Vagina (tissue), 2 donors: ENCODE data around the gene POU3F3. TPM values are rescaled to one million over a fixed set of nuclear protein-coding genes. Genes with fewer than 3 reads are reported as not detected.

Experiments used
- DNase-seq, 2 donors: peaks; one replicate each; pipeline ENCODE4 v3.0.0-alpha.2; 2017; ENCODE audit errors: extremely low spot score in 2 of 2
- H3K27ac ChIP-seq: fragments of 200-600 bp; sonication (generic); one replicate; pipeline ENCODE4 v1.5.1; 2019
- H3K27me3 ChIP-seq: fragments of 200-600 bp; sonication (generic); one replicate; pipeline ENCODE4 v1.5.1; 2019
- H3K36me3 ChIP-seq, 2 donors: fragments of 200-600 bp; sonication (generic); one replicate each; pipeline ENCODE4 v1.5.1; 2017 to 2019
- H3K4me1 ChIP-seq: fragments of 200-600 bp; sonication (generic); one replicate; pipeline ENCODE4 v1.5.1; 2019
- H3K4me3 ChIP-seq, 2 donors: fragments of 200-600 bp; sonication (generic); 1 replicate in 1 of 2; 2 replicates in 1 of 2; pipeline ENCODE4 v1.5.1; 2016 to 2019
- H3K9me3 ChIP-seq: fragments of 200-600 bp; sonication (generic); one replicate; pipeline ENCODE4 v1.5.1; 2019
- POLR2A ChIP-seq, 2 donors: fragments of 450-650 bp; IDR thresholded peaks; one replicate each; pipeline ENCODE4 v1.6.1; 2017; ENCODE audit warnings: antibody characterized with exemption in 2 of 2, mild to moderate bottlenecking in 2 of 2, moderate library complexity in 2 of 2
- POLR2AphosphoS5 ChIP-seq, 2 donors: sonication (generic); formaldehyde crosslinking; IDR thresholded peaks; one replicate each; pipeline ENCODE4 v1.9.0; 2017; ENCODE audit warnings: antibody characterized with exemption in 2 of 2, mild to moderate bottlenecking in 2 of 2, low read depth in 1 of 2; ENCODE audit not compliant: insufficient read depth in 1 of 2
- intact Hi-C: fragments of 100-400 bp; cut with DNase I; formaldehyde crosslinking; loops from one replicate; pipeline ENCODE4 v1.15.1; 2023
- total RNA-seq: library from RNA; depleted of rRNA; stranded (reverse); fragments of >200 nt; gene quantifications from one replicate; pipeline ENCODE4 v1.2.3, GENCODE V29; 2016
- TF ChIP-seq, protein P1 (sequence below), 3 experiments: fragments of 450-650 bp in 2 of 3; fragments of 200-600 bp in 1 of 3; sonication (generic) in 1 of 3; IDR thresholded peaks; one replicate each; pipeline ENCODE4 v1.5.1; 2017 to 2019; ENCODE audit warnings: antibody characterized with exemption in 3 of 3, mild to moderate bottlenecking in 2 of 3, moderate library complexity in 2 of 3

Gene POU3F3
- total RNA-seq, 1 donor from 2014 or later: not detected

DNA sequence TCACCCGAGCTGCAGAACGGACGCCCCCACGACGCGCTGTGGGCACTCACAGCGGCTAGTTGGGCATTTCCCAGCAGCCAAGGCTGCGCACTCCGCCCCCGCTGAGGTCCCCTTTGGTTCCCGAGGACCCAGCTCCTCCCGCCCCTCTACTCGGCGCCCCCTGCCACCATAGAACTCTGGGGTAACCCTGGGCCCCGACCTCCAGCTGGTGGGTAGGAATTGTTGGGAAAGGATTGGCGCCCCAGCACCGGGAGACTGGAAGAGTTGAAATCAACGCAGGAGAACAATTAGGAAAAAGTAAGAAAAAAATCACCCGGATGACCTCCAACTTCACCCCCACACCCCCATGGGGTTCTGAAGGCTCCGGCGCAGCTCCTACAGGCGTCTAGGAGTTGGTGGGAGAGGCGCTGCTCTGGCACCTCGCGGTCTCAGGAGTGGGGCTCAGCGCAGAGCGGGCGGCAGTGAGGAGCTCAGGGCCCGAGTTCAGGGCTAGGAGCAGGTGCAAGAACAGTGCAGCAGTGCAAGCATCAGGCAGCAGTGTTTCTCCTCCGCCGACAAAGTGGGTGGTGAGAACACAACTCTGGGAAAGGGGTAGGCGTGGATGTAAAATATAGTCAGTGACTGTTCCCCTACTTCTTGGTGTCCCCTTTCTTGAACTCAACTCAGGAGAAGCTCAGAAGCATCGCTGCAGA lies 14.0 kb downstream of the POU3F3 start:
- Histone ChIP-seq H3K4me3 (no peak overlapping the region), H3K36me3 (no peaks in the 10 kb centered on the region), H3K9me3 (no peaks in the 10 kb centered on the region), H3K4me1 (peaks cover 11% of the 10 kb centered on the region), H3K27me3 (peaks cover 20% of the 10 kb centered on the region), H3K27ac (no peak overlapping the region)
- TF ChIP-seq POLR2AphosphoS5 (IDR thresholded peaks at IDR 0.05; ENCODE audit: insufficient read depth in 1 of 2, low read depth in 1 of 2): no peak
- TF ChIP-seq POLR2A (IDR thresholded peaks at IDR 0.05): no peak
- intact Hi-C loops: no loop called here
- DNase-seq: no peak

DNA sequence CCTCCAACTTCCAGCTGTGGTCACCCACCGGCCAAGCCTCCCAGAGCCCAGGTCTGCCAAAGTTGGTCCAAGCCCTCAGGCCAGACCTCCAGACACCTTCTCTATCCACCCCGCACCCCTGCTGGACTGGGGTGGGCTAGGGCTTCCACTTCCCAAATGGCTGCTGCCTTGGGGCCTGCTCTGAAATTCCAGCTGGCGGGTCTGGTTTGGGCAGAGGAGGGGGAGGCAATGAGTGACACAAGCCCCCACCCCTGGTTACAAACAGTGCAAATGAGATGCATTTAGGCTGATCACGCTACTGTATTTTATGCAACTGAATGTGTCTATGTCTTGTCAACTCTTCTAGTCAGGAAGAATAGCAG lies 14.6 kb downstream of the POU3F3 start:
- intact Hi-C loops: no loop called here
- TF ChIP-seq POLR2AphosphoS5 (IDR thresholded peaks at IDR 0.05; ENCODE audit: insufficient read depth in 1 of 2, low read depth in 1 of 2): no peak
- TF ChIP-seq POLR2A (IDR thresholded peaks at IDR 0.05): no peak
- TF ChIP-seq, protein P1, sequence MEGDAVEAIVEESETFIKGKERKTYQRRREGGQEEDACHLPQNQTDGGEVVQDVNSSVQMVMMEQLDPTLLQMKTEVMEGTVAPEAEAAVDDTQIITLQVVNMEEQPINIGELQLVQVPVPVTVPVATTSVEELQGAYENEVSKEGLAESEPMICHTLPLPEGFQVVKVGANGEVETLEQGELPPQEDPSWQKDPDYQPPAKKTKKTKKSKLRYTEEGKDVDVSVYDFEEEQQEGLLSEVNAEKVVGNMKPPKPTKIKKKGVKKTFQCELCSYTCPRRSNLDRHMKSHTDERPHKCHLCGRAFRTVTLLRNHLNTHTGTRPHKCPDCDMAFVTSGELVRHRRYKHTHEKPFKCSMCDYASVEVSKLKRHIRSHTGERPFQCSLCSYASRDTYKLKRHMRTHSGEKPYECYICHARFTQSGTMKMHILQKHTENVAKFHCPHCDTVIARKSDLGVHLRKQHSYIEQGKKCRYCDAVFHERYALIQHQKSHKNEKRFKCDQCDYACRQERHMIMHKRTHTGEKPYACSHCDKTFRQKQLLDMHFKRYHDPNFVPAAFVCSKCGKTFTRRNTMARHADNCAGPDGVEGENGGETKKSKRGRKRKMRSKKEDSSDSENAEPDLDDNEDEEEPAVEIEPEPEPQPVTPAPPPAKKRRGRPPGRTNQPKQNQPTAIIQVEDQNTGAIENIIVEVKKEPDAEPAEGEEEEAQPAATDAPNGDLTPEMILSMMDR (IDR thresholded peaks at IDR 0.05): no peak
- Histone ChIP-seq H3K27ac (no peak overlapping the region), H3K9me3 (no peaks in the 10 kb centered on the region), H3K27me3 (peaks cover 20% of the 10 kb centered on the region), H3K4me1 (peaks cover 15% of the 10 kb centered on the region), H3K4me3 (no peak overlapping the region), H3K36me3 (no peaks in the 10 kb centered on the region)
- DNase-seq: no peak

DNA sequence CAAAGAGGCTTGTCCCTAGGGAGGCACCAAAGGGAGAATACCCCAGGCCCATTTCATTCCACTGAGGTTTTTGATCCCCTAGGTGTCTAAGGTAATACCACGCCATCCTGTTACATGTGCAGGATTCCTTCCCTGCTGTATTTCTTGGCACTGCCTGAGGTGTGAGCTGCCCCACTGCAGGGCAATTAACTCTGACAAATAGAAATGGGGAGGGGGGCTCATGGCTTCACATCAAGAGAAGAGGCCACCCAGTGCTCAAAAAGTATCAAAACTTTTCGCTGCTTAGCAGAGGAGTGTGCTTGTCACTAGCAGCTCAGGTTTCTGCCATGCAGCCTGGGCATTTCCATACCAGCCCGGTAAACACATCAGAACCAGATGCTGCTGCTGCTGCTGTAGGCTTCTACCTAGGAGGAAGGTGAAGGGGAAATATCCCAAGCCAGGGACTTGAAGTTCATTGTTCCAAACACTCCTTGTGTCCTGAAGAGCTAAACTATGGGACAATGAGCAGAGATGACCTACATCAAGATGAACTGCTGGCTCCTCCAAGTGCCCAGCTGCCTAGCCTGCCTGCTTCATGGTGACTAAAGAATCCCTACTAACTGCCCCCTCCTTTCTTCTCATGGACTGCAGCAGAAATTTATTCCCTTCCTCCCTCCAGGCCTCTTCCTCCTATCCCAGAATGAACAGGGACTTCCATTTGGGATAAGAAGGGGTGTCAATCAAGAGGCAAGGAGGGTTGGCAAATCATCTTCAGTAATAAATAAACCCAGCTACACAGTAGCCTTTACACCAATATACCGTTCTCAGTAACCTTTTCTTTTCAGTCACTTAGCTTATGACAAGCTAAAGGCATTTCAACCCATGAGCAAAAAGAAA lies 16.4 kb downstream of the POU3F3 start:
- TF ChIP-seq POLR2AphosphoS5 (IDR thresholded peaks at IDR 0.05; ENCODE audit: insufficient read depth in 1 of 2, low read depth in 1 of 2): no peak
- TF ChIP-seq, protein P1 (IDR thresholded peaks at IDR 0.05): no peak
- no peak for TF ChIP-seq POLR2A (IDR thresholded peaks at IDR 0.05)
- H3K27me3 ChIP-seq: peaks cover 20% of the 10 kb centered on the region
- H3K4me1 ChIP-seq: peaks cover 15% of the 10 kb centered on the region
- no peaks in the 10 kb centered on the region for H3K36me3 ChIP-seq
- H3K27ac ChIP-seq: no peak overlapping the region
- H3K9me3 ChIP-seq: no peaks in the 10 kb centered on the region
- H3K4me3 ChIP-seq: no peak overlapping the region
- intact Hi-C loops: no loop called here
- no peak for DNase-seq

DNA sequence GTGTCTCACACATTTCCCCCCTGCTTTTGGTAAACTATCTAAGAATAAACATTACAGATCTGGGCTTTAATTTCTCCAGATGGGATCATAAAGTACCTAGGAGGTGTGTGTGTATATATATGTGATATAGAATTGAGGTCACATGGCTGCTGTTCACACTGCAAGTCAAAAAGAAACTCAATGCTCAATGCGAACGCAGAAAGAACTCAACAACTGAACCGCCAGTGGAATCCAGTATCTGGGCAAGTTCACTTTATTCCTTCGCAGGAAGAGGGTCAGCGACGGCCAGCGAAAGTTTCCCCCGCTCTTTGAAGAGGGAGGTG lies 17.7 kb downstream of the POU3F3 start:
- H3K27ac ChIP-seq: no peak overlapping the region
- DNase-seq: no peak
- H3K9me3 ChIP-seq: no peaks in the 10 kb centered on the region
- no peak for TF ChIP-seq POLR2A (IDR thresholded peaks at IDR 0.05)
- TF ChIP-seq POLR2AphosphoS5 (IDR thresholded peaks at IDR 0.05; ENCODE audit: insufficient read depth in 1 of 2, low read depth in 1 of 2): no peak
- TF ChIP-seq, protein P1 (IDR thresholded peaks at IDR 0.05): no peak
- peaks cover 15% of the 10 kb centered on the region for H3K4me1 ChIP-seq
- intact Hi-C loops: no loop called here
- H3K4me3 ChIP-seq: no peak overlapping the region
- peaks cover 15% of the 10 kb centered on the region for H3K27me3 ChIP-seq
- no peaks in the 10 kb centered on the region for H3K36me3 ChIP-seq

DNA sequence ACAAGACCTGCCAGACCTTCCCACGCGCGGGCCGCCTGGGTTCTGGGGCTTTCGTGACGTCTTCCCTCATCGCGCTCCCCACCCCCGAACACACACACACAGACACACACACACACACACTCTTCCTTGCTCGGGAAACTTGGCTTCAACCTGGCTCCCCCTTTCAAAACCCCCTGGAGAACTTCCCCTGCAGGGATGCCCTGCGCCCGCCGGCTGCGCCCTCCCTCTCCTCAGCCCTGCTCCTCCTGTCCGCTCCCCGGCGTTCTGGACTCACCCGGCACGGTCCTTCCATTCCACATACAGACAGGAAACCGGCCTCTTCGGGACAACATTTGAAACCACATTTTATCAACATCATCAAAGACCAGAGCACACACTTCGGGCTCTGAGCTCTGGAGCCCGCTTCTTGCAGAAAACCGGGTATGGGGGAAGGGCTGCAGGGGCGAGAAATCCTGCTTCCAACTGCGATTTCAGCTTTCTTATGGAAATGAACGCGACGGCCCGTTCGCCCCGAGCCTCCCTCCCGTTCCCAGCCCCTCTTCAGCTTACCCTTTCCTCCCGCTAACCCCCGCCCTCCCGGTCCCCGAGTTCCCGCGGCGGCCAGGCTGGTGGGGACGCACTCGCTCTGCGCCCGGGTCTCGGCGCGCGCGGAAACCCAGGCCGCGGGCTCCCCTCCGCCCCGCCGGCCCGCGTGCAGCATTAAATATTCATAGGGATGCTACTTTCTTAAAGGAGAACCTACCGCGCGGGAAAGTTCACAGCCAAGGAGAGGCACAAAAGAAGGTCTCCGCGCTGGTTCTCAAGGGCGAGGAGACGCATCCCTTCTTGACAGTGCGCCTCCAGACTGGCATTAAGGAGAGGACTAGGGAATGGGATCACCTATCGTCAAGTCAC lies 18.3 kb downstream of the POU3F3 start:
- no peak overlapping the region for H3K4me3 ChIP-seq
- peaks cover 15% of the 10 kb centered on the region for H3K4me1 ChIP-seq
- no peak for TF ChIP-seq POLR2AphosphoS5 (IDR thresholded peaks at IDR 0.05; ENCODE audit: insufficient read depth in 1 of 2, low read depth in 1 of 2)
- no peak for TF ChIP-seq POLR2A (IDR thresholded peaks at IDR 0.05)
- TF ChIP-seq, protein P1 (IDR thresholded peaks at IDR 0.05): no peak
- no peaks in the 10 kb centered on the region for H3K36me3 ChIP-seq
- DNase-seq: no peak
- peaks cover 12% of the 10 kb centered on the region for H3K27me3 ChIP-seq
- no peak overlapping the region for H3K27ac ChIP-seq
- intact Hi-C loops: no loop called here
- H3K9me3 ChIP-seq: no peaks in the 10 kb centered on the region
